IPS-NIHi11 (cell line): ENCODE measurements around the gene DGCR8.
"Not testable (repeated sequence)": the region's sequence is repeated elsewhere in the genome, so short reads cannot be mapped to it uniquely, and the experiment has no call there.

Experiments
- DNase-seq: peaks from one replicate; pipeline ENCODE4 v3.0.0; 2012; ENCODE audit warnings: mixed read lengths, low spot score

Gene DGCR8

DNA sequence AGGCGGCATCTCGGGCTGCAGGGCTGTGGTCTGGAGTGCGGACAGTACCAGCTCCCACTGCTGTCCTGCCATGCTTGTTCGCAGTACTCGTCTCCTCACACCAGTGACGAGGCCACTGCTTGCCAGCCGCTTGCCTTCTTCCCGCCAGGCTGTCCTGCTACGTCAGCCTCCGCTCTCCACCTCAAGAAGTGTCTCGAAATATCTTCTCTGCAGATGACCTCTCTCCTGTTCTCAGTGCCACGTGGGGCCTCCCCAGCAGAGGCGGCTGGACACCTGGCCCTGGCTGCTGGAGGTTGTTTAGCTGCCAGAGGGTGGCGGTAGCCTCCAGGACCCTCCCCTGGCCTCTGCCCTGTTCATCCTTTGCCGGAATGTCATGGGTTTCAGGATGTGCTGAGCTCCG, 73.9 kb downstream of the DGCR8 start:
- DNase-seq = peak; percentile 60

DNA sequence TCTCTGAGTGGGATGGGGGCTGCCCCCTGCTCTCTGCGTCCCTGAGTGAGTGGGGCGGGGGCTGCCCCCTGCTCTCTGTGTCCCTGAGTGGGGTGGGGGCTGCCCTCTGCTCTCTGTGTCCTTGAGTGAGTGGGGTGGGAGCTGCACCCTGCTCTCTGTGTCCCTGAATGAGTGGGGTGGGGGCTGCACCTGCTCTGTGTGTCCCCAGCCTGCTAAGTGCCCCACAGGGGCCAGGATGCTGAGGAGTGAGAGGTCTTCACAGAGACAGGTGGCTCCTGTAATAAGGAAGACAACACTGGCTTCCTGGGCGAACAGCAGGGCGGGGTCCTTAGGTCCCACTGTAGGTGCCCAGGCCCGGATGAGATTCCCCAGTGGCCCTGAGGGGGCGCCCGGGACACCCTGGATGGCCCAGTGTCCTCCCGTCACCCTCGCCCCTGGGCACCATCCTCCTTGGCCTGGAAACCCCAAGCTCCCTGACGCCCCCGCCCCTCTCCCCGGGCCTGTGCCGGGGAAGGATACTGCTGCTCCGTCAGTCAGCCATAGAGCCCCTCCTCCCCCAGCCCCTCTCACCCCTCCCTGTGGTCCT, 74.7 kb downstream of the DGCR8 start:
- DNase-seq = no peak

DNA sequence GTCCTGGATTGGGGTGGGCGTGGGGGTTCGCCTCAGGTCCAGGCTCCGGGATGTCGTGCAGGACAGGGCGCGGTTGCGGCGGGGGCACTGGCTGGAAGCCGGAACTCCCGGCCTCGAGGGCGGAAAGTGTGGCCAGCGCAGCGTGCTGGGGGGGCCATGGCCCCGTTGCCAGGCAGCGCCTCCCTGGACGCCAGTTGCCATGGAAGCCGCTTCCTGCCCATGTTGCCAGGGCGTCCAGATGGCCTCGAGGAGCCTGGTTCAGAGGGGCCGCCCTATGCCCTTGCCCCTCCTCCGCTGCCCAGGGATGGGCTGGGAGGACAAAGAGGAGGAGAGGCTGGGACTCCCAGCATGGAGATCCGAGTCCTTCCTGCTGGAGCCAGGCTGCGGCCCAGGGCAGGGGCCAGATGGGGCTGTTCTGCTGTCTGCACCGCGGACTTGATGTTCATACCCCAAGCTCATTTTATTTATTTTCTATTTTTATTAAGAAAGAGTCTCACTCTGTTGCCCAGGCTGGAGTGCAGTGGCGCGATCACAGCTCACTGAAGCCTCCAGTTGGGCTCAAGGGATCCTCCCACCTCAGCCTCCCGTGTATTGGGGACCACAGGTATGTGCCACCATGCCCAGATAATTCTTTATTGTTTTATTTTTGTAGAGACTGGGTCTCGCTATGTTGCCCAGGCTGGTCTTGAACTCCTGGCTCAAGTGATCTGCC, 75.4 kb downstream of the DGCR8 start:
- DNase-seq = peak; percentile 45

DNA sequence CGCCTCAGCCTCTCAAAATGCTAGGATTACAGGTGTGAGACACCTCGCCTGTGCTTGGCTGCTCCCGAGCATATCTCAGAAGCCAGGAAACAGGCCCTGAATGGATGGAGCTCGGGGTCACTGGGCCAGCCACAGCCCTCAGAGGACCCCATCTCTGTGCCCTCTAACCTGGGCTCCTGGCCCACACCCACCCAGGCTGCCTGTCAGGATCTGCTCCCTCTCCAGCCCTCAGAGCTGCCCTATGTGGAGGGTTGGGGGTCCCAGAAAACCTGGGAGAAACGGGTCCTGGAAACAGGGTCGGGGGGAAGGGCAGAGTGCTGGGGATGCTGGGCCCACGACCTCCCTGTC, 76.0 kb downstream of the DGCR8 start:
- no peak for DNase-seq

DNA sequence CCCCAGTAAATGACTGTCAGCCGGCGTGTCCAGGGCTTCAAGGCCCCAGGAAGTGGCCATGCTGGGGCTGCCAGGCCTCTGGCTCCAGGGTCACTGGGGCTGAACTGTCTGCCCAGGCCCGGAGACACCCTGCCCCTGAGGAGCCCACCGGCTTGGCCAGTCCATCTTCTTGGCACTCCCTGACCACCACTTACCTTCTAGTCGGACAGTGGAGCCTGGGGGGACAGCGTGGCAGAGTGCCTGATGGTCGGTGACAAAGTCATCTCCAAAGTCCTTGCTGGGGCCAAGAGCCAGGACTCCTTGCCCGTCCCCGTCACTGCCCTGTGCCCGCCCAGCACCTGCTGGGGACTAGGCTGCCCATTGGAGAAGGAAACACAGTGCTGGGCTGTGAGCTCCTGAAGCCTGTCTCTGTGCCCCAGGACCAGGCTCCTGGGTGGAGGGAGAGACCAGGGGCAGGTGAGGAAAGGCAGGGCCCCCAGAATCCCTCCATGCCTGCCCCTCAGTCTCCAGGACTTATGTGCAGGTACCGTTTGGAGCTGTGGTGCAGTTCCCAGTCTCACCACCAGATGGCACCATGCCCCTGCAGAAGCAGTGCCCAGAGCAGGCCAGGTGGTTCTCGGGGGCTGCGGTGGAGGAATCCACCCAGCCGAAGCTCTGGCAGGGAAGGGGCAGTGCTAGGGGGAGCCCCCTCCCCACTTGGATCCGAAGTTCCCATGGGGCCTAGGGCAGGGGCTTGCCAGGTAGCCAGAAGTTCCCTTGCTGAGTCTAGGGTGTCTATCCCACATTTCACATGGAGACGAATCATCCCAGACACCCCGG, 76.8 kb downstream of the DGCR8 start:
- DNase-seq = peak; percentile 91

DNA sequence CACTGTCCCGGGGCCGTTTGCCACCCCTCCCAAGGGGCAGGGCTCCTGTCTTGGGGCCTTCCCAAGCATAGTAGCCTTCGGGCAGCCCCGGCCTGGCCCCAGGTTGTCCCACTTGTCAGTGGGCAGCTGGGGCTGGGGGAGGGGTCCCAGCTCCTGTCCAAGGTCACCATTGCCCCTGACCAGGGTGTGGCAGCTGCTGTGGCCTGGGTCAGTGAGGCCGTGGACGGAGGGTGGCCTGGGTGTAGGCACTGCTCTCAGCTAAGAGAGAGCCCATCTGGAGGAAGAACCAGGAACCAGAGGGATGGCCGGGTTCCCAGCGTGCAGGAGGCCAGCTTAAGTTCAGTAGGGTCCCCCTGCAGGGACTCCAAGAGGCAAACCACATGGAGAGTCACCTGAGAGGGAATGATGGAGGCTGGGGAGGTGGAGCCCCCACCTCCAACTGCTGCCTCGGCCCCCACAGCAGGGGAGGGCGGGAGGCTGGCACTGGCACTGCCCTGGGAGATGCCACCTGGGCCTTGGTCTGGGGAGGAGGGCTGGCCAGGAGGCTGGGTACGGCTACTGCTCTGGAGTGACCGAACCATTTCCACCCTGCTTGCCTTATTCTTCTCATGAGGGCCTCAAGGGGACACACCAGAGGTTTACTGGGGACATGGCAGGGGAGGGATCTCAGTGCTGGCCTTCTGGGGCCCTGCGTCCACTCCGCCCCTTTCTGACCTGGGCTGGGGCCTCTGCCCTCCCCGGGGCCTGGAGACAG, 77.6 kb downstream of the DGCR8 start:
- no peak for DNase-seq

DNA sequence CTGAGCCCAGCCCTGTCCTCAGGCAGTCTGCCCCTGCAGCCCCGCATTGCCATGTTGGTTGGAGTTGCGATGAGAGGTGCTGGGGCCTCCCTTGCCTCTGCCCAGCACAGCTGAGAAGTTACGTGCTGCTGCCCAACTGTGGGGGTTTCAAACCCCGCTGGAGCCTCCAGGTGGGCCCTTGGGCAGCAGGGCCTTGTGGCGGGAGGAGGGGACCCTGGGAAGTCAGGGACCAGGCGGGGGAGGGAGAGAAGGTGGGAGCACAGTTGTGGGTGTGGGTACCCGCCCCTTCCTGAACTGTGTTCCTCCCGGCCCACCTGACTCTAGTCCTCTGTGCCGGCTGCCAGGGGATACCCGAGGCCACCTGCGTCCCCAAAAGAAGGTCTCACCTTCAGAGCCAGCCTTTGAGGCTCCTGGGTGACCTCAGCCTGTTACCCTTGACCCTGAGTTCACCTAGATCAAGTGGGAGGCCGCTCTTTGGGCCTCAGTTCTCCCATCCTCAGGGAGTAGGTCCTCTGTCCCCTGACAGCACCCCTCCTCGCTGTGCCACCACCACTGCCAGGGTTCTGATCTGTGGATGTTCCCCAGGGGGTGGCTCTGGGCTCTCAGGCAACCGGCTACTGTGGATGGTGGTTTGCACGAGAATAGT, 78.5 kb downstream of the DGCR8 start:
- no peak for DNase-seq

DNA sequence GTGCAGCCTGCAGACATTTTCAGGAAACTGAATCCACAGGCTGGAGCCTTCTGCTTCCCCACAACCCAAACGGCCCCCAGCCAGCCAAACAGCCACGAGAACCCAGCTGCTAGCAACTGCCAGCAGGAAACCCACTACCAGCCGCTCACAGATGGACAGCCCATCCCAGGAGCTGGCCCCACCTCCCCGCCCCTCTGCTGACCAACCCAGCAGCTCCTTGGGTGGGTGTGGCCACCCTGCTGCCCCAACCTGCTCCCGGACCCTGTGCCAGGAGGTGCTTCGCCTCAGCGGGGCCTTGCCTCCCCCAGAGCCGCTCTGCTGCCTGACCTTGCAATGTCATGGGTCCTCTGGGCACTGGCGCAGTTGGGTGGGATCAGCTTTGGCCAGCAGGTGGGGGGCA, 79.0 kb downstream of the DGCR8 start:
- DNase-seq = peak; percentile 82

DNA sequence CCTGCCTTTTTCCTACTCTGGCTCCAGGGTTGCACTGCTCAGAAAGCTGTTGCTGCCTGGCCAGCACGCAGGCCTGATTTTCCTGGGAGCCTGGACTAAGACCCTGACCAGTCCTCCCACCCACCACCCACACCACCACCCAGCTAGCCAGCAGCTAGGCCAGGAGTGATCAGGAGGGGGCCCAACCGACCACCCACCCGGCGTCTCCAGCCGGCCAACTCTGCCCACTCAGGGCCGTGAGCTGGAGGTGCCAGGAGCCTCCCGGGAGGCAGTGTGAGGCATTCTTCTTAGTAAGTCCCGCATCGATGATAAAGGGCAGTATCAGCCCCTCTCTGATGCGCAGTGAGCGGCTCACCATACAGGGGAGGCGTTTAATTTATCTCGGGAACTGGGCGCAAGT, 79.5 kb downstream of the DGCR8 start:
- DNase-seq = not testable (repeated sequence)

DNA sequence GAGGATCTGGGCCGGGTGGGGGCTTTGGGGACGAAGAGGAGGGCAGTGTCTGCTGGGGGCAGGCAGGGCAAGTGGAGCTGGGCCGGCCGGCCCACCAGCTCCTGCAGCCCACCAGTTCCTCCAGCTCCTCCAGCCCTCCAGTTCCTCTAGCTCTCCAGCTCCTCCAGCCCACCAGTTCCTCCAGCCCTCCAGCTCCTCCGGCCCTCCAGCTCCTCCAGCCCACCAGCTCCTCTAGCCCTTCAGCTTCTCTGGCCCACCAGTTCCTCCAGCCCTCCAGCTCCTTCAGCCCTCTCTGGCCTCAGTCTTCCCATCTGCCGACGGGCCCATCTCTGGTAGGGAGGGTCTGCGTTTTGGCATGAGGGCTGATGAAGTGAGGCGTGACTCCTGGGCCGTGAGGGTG, 80.0 kb downstream of the DGCR8 start:
- DNase-seq = no peak
